Keratinocyte (primary cell): ENCODE results near the gene BTG2.

Experiments used
- CTCF ChIP-seq, 3 experiments: IDR thresholded peaks in 1 of 3; conservative IDR thresholded peaks in 1 of 3; optimal IDR thresholded peaks in 1 of 3; 2 replicates in 2 of 3; 3 replicates in 1 of 3; pipeline versions ENCODE3 to v1.5.1; 2011; ENCODE audit warnings: low read length in 3 of 3, mild to moderate bottlenecking in 3 of 3, moderate library complexity in 2 of 3, control low read depth in 1 of 3, inconsistent platforms in 1 of 3; ENCODE audit not compliant: insufficient read depth in 2 of 3; ENCODE audit errors: extremely low read depth in 1 of 3
- EZH2 ChIP-seq: IDR thresholded peaks from one replicate; pipeline ENCODE4 v1.6.1; 2012; ENCODE audit warnings: inconsistent platforms, mild to moderate bottlenecking, low read length, moderate library complexity

GRCh38 chr1:203287898-203288297, 17.4 kb upstream of the BTG2 start:
- TF ChIP-seq CTCF (optimal IDR thresholded peaks at IDR 0.05 in 1 of 3, IDR thresholded peaks at IDR 0.05 in 1 of 3, conservative IDR thresholded peaks at IDR 0.05 in 1 of 3; ENCODE audit: extremely low read depth in 1 of 3, insufficient read depth in 2 of 3, low read length in 3 of 3) (no peak), EZH2 (no peak)
